Epithelial cell of proximal tubule (primary cell): Measurements from ENCODE around the gene FRYL. TPM values are rescaled to one million over a fixed set of nuclear protein-coding genes. Genes with fewer than 3 reads are reported as not detected.
"Not testable (repeated sequence)": the region's sequence is repeated elsewhere in the genome, so short reads cannot be mapped to it uniquely, and the experiment has no call there.

Source experiments
- DNase-seq: peaks from one replicate; pipeline ENCODE4 v3.0.0-alpha.2; 2011; ENCODE audit warnings: low read depth
- H3K4me3 ChIP-seq: 2 replicates; pipeline ENCODE4 v1.5.1; 2011; ENCODE audit warnings: low read depth, mild to moderate bottlenecking, low read length
- CTCF ChIP-seq: conservative IDR thresholded peaks from 2 replicates; pipeline ENCODE4 v1.5.1; 2012; ENCODE audit warnings: low read depth, mild to moderate bottlenecking, low read length
- total RNA-seq: library from RNA; depleted of rRNA; stranded (reverse); fragments of >200 nt; gene quantifications from 2 replicates; pipeline ENCODE4 v1.2.3, GENCODE V29; 2015

The FRYL gene
- total RNA-seq, 1 donor from 2014 or later = 22.5 TPM

GRCh38 chr4:48454591-48454990 is 325.5 kb downstream of the FRYL start:
- no peak for TF ChIP-seq CTCF
- H3K4me3 ChIP-seq = no peak overlapping the region
- no peak for DNase-seq

- H3K4me3 ChIP-seq = not testable (repeated sequence)
- peak; percentile 1 for DNase-seq
Observed at GRCh38 chr4:48451656-48452055, 328.4 kb downstream of the FRYL start.

- DNase-seq = no peak
- no peak for TF ChIP-seq CTCF
- no peak overlapping the region for H3K4me3 ChIP-seq
Observed at GRCh38 chr4:48450740-48451139, 329.3 kb downstream of the FRYL start.

GRCh38 chr4:48449151-48449550 is 330.9 kb downstream of the FRYL start:
- TF ChIP-seq CTCF = no peak
- no peak for DNase-seq
- no peak overlapping the region for H3K4me3 ChIP-seq

Other genes with a start within 250 kb of the FRYL start
- gene OCIAD1, start 50.8 kb upstream of the FRYL start, total RNA-seq = 102 and 165 TPM in 2 replicates
- gene OCIAD2, start 126.5 kb upstream of the FRYL start, total RNA-seq = 164 and 222 TPM in 2 replicates
- 0.52 and 1.6 TPM in 2 replicates for gene CWH43, start 206.0 kb upstream of the FRYL start, total RNA-seq